ENCODE results near the gene SERPINE1.
"Not testable (repeated sequence)": the region's sequence is repeated elsewhere in the genome, so short reads cannot be mapped to it uniquely, and the experiment has no call there.

SERPINE1 gene

DNA sequence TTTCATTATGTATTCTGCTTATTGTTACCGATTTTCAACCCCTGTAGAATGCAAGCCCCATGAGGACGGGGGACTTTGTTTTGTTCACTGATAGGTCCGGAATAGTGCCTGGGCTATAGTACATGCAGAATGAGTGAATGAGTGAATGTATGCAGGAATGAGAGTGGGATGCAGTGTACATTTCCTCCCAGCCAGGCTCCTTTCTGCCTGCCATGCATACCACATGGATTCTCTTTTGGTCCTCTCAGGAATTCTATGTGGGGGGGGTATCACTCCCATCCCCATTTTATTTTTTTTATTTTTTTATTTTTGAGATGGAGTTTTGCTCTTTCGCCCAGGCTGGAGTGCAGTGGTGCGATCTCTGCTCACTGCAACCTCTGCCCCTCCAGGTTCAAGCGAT is 24.9 kb upstream of the SERPINE1 start:
- Histone ChIP-seq H3K9me3 (ENCODE audit: control insufficient read depth, insufficient read depth, low read depth, low read length) (no peaks in the 10 kb centered on the region), H3K36me3 (ENCODE audit: control insufficient read depth in 2 of 2, insufficient read depth in 1 of 2, low read length in 2 of 2) (no peaks in the 10 kb centered on the region), H3K27ac (ENCODE audit: extremely low read depth, low read depth, low read length) (no peak overlapping the region), H3K4me3 (ENCODE audit: low read depth, low read length) (no peak overlapping the region), H3K4me1 (ENCODE audit: control insufficient read depth, insufficient read depth, low read length) (no peaks in the 10 kb centered on the region)
- CTCF ChIA-PET: no interaction called here
- TF ChIP-seq, protein P1, sequence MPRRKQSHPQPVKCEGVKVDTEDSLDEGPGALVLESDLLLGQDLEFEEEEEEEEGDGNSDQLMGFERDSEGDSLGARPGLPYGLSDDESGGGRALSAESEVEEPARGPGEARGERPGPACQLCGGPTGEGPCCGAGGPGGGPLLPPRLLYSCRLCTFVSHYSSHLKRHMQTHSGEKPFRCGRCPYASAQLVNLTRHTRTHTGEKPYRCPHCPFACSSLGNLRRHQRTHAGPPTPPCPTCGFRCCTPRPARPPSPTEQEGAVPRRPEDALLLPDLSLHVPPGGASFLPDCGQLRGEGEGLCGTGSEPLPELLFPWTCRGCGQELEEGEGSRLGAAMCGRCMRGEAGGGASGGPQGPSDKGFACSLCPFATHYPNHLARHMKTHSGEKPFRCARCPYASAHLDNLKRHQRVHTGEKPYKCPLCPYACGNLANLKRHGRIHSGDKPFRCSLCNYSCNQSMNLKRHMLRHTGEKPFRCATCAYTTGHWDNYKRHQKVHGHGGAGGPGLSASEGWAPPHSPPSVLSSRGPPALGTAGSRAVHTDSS (tag by site-specific recombination; IDR thresholded peaks at IDR 0.05): no peak
- POLR2A ChIA-PET: no interaction called here

DNA sequence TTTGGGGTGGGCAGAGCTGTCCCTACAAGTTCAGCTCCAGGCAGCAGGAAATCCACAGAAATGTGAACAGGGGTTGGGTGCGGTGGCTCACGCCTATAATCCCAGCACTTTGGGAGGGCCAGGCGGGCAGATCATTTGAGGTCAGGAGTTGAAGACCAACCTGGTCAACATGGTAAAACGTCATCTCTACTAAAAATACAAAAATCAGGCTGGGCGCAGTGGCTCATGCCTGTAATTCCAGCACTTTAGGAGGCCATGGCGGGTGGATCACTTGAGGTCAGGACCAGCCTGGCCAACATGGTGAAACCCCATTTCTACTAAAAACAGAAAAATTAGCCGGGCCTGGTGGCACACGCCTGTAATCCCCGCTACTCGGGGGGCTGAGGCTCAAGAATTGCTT is 23.2 kb upstream of the SERPINE1 start:
- H3K36me3 ChIP-seq (ENCODE audit: control insufficient read depth in 2 of 2, insufficient read depth in 1 of 2, low read length in 2 of 2); H3K27ac ChIP-seq (ENCODE audit: extremely low read depth, low read depth, low read length); H3K4me1 ChIP-seq (ENCODE audit: control insufficient read depth, insufficient read depth, low read length); H3K9me3 ChIP-seq (ENCODE audit: control insufficient read depth, insufficient read depth, low read depth, low read length); POLR2A ChIA-PET; H3K4me3 ChIP-seq (ENCODE audit: low read depth, low read length): not testable (repeated sequence)
- CTCF ChIA-PET: interaction anchor here (0.6 to 1.7 kb wide), 3 partner anchors 9 to 308 kb away, joined by 3 to 4 read pairs (median 4); no protein-coding TSS in a partner anchor

DNA sequence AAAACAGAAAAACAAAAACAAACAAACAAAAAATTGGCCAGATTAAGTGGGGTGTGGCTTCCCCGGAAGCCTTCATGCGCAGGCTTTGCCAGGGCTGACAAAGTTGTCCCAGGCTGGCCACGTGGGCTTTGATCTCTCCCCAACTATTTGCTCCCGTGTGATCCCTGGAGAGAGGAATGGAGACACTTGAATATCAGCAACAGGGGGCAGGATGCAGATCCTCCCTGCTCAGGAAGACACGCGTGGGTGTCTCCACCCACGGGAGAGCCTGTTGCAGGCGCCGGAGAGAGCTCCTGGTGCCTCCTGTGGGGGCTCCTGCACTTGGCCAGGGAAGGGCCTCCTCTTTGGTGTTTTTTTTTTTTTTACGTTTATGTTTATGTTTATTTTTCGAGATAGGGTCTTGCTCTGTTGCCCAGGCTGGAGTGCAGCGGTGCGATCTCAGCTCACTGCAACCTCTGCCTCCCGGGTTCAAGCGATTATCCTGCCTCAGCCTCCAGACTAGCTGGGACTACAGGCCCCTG is 22.7 kb upstream of the SERPINE1 start:
- no peak for TF ChIP-seq ZNF561 (tag by site-specific recombination; IDR thresholded peaks at IDR 0.05; ENCODE audit: borderline replicate concordance)
- TF ChIP-seq ZFP41 (tag by site-specific recombination; IDR thresholded peaks at IDR 0.05; ENCODE audit: borderline replicate concordance): no peak
- TF ChIP-seq ZNF248 (tag by site-specific recombination; IDR thresholded peaks at IDR 0.05): no peak
- TF ChIP-seq ZNF549 (tag by site-specific recombination; IDR thresholded peaks at IDR 0.05): no peak
- TF ChIP-seq ZNF670 (tag by site-specific recombination; IDR thresholded peaks at IDR 0.05; ENCODE audit: low read depth): no peak
- no peak for TF ChIP-seq ZNF521 (tag by site-specific recombination; IDR thresholded peaks at IDR 0.05)
- no peak for TF ChIP-seq ZNF585B (tag by site-specific recombination; IDR thresholded peaks at IDR 0.05)
- TF ChIP-seq ZBTB48 (tag by site-specific recombination; IDR thresholded peaks at IDR 0.05): no peak
- TF ChIP-seq ZBTB21 (tag by site-specific recombination; IDR thresholded peaks at IDR 0.05): no peak
- peak; percentile 65; the same call in 1 of the 2 replicates for TF ChIP-seq ZNF121 (tag by site-specific recombination; IDR thresholded peaks at IDR 0.05)
- no peak for TF ChIP-seq ZNF266 (tag by site-specific recombination; IDR thresholded peaks at IDR 0.05; ENCODE audit: low read depth)
- TF ChIP-seq, protein P2, sequence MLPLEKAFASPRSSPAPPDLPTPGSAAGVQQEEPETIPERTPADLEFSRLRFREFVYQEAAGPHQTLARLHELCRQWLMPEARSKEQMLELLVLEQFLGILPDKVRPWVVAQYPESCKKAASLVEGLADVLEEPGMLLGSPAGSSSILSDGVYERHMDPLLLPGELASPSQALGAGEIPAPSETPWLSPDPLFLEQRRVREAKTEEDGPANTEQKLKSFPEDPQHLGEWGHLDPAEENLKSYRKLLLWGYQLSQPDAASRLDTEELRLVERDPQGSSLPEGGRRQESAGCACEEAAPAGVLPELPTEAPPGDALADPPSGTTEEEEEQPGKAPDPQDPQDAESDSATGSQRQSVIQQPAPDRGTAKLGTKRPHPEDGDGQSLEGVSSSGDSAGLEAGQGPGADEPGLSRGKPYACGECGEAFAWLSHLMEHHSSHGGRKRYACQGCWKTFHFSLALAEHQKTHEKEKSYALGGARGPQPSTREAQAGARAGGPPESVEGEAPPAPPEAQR (tag by site-specific recombination; IDR thresholded peaks at IDR 0.05): no peak
- no peak for TF ChIP-seq ZNF48 (tag by site-specific recombination; IDR thresholded peaks at IDR 0.05)
- TF ChIP-seq ZNF214 (tag by site-specific recombination; IDR thresholded peaks at IDR 0.05; ENCODE audit: borderline replicate concordance): no peak
- no peak for TF ChIP-seq ZNF776 (tag by site-specific recombination; IDR thresholded peaks at IDR 0.05; ENCODE audit: borderline replicate concordance)
- TF ChIP-seq EGR2 (tag by site-specific recombination; IDR thresholded peaks at IDR 0.05; ENCODE audit: low read depth): peak; percentile 89
- TF ChIP-seq, protein P3, sequence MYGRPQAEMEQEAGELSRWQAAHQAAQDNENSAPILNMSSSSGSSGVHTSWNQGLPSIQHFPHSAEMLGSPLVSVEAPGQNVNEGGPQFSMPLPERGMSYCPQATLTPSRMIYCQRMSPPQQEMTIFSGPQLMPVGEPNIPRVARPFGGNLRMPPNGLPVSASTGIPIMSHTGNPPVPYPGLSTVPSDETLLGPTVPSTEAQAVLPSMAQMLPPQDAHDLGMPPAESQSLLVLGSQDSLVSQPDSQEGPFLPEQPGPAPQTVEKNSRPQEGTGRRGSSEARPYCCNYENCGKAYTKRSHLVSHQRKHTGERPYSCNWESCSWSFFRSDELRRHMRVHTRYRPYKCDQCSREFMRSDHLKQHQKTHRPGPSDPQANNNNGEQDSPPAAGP (tag by site-specific recombination; IDR thresholded peaks at IDR 0.05): no peak
- TF ChIP-seq, protein P4, sequence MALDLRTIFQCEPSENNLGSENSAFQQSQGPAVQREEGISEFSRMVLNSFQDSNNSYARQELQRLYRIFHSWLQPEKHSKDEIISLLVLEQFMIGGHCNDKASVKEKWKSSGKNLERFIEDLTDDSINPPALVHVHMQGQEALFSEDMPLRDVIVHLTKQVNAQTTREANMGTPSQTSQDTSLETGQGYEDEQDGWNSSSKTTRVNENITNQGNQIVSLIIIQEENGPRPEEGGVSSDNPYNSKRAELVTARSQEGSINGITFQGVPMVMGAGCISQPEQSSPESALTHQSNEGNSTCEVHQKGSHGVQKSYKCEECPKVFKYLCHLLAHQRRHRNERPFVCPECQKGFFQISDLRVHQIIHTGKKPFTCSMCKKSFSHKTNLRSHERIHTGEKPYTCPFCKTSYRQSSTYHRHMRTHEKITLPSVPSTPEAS (tag by site-specific recombination; IDR thresholded peaks at IDR 0.05): no peak
- TF ChIP-seq ZNF16 (tag by site-specific recombination; IDR thresholded peaks at IDR 0.05; ENCODE audit: low read depth): no peak
- no peak for TF ChIP-seq ZNF747 (tag by site-specific recombination; IDR thresholded peaks at IDR 0.05)
- no peak for TF ChIP-seq ZNF202 (tag by site-specific recombination; IDR thresholded peaks at IDR 0.05; ENCODE audit: borderline replicate concordance)
- peak; percentile 94 for TF ChIP-seq ZFHX2 (tag by site-specific recombination; conservative IDR thresholded peaks at IDR 0.05)
- TF ChIP-seq ZNF184 (tag by site-specific recombination; IDR thresholded peaks at IDR 0.05): no peak
- TF ChIP-seq ZNF157 (tag by site-specific recombination; IDR thresholded peaks at IDR 0.05): no peak
- TF ChIP-seq WT1 (tag by site-specific recombination; IDR thresholded peaks at IDR 0.05): no peak
- no peak for TF ChIP-seq SP7 (tag by site-specific recombination; IDR thresholded peaks at IDR 0.05)
- no peak overlapping the region for H3K4me3 ChIP-seq (ENCODE audit: low read depth, low read length)
- POLR2A ChIA-PET: interaction anchor here (0.5 kb wide), 1 partner anchor 156 kb away, joined by 3 read pairs; no protein-coding TSS in a partner anchor
- no peak overlapping the region for H3K27ac ChIP-seq (ENCODE audit: extremely low read depth, low read depth, low read length)
- H3K36me3 ChIP-seq (ENCODE audit: control insufficient read depth in 2 of 2, insufficient read depth in 1 of 2, low read length in 2 of 2): no peaks in the 10 kb centered on the region
- H3K4me1 ChIP-seq (ENCODE audit: control insufficient read depth, insufficient read depth, low read length): no peaks in the 10 kb centered on the region
- CTCF ChIA-PET: interaction anchor here (0.6 to 1.7 kb wide), 4 partner anchors 9 to 308 kb away, joined by 3 to 5 read pairs (median 4); no protein-coding TSS in a partner anchor
- H3K9me3 ChIP-seq (ENCODE audit: control insufficient read depth, insufficient read depth, low read depth, low read length): no peaks in the 10 kb centered on the region

Data from HEK293 (cell line).